ENCODE results near the gene IFT27.
"Not testable (repeated sequence)": the region's sequence is repeated elsewhere in the genome, so short reads cannot be mapped to it uniquely, and the experiment has no call there.

Gene IFT27

GRCh38 chr22:36741968-36742367, 34.0 kb downstream of the IFT27 start:
- DNase-seq: no peak

GRCh38 chr22:36741204-36741793, 34.6 kb downstream of the IFT27 start:
- no peak for DNase-seq

- no peak for DNase-seq
Measured at GRCh38 chr22:36740716-36741115, 35.2 kb downstream of the IFT27 start.

- no peak for DNase-seq
Measured at GRCh38 chr22:36739185-36739584, 36.7 kb downstream of the IFT27 start.

- DNase-seq: no peak
Measured at GRCh38 chr22:36738416-36739020, 37.4 kb downstream of the IFT27 start.

GRCh38 chr22:36737776-36738175, 38.1 kb downstream of the IFT27 start:
- DNase-seq: no peak

- no peak for DNase-seq
Measured at GRCh38 chr22:36736701-36737320, 39.1 kb downstream of the IFT27 start.

GRCh38 chr22:36734171-36735058, 41.5 kb downstream of the IFT27 start:
- no peak for DNase-seq

GRCh38 chr22:36733271-36733670, 42.6 kb downstream of the IFT27 start:
- DNase-seq: no peak

GRCh38 chr22:36732609-36733008, 43.3 kb downstream of the IFT27 start:
- DNase-seq: no peak

- no peak for DNase-seq
Measured at GRCh38 chr22:36731916-36732315, 44.0 kb downstream of the IFT27 start.

GRCh38 chr22:36731321-36731720, 44.6 kb downstream of the IFT27 start:
- DNase-seq: not testable (repeated sequence)

GRCh38 chr22:36730176-36730858, 45.6 kb downstream of the IFT27 start:
- no peak for DNase-seq

GRCh38 chr22:36729321-36729720, 46.6 kb downstream of the IFT27 start:
- no peak for DNase-seq

- DNase-seq: no peak
Measured at GRCh38 chr22:36728505-36728904, 47.4 kb downstream of the IFT27 start.

GRCh38 chr22:36727927-36728488, 47.9 kb downstream of the IFT27 start:
- DNase-seq: no peak

GRCh38 chr22:36727110-36727509, 48.8 kb downstream of the IFT27 start:
- no peak for DNase-seq

- no peak for DNase-seq
Measured at GRCh38 chr22:36726007-36726380, 49.9 kb downstream of the IFT27 start.

GRCh38 chr22:36725366-36726006, 50.4 kb downstream of the IFT27 start:
- no peak for DNase-seq

GRCh38 chr22:36724836-36725235, 51.1 kb downstream of the IFT27 start:
- no peak for DNase-seq

GRCh38 chr22:36722055-36722454, 53.9 kb downstream of the IFT27 start:
- DNase-seq: no peak

GRCh38 chr22:36715647-36716046, 60.3 kb downstream of the IFT27 start:
- DNase-seq: no peak
